K562 (cell line): ENCODE results near the gene SOAT2. TPM values are rescaled to one million over a fixed set of nuclear protein-coding genes. Genes with fewer than 3 reads are reported as not detected.

Experiments used
- HMG20B ChIP-seq: fragments of 250-450 bp; sonication (Bioruptor Pico); IDR thresholded peaks from 2 replicates; pipeline ENCODE4 v1.5.0; 2021; ENCODE audit warnings: mild to moderate bottlenecking
- KLF13 ChIP-seq: fragments of 450-650 bp; IDR thresholded peaks from 2 replicates; pipeline ENCODE4 v1.6.1; 2016; ENCODE audit warnings: missing genetic modification characterization, low read depth, mild to moderate bottlenecking, missing compliant biosample characterization, moderate library complexity, borderline replicate concordance
- MEF2A ChIP-seq: IDR thresholded peaks from 2 replicates; pipeline ENCODE4 v1.6.1; 2011; ENCODE audit warnings: low read depth, mild to moderate bottlenecking, low read length, moderate library complexity; ENCODE audit not compliant: control insufficient read depth
- NR4A1 ChIP-seq, 2 experiments: fragments of 250-450 bp in 1 of 2; fragments of 450-650 bp in 1 of 2; sonication (Bioruptor Pico) in 1 of 2; IDR thresholded peaks; 2 replicates each; pipeline versions ENCODE4 v1.4.0 to v1.6.1; 2016 to 2020; ENCODE audit warnings: mild to moderate bottlenecking in 2 of 2, missing compliant biosample characterization in 1 of 2, missing genetic modification characterization in 1 of 2, moderate library complexity in 1 of 2
- POLR2AphosphoS2 ChIP-seq: IDR thresholded peaks from 2 replicates; pipeline ENCODE4 v1.6.1; 2012; ENCODE audit warnings: low read length, improper control_type of control experiment
- SIN3B ChIP-seq: fragments of 450-650 bp; IDR thresholded peaks from 2 replicates; pipeline ENCODE4 v1.6.1; 2017; ENCODE audit warnings: low read depth, mild to moderate bottlenecking, moderate library complexity
- SIX5 ChIP-seq, 2 experiments: IDR thresholded peaks; 2 replicates each; pipeline ENCODE4 v1.6.1; 2011; ENCODE audit warnings: low read length in 2 of 2, borderline replicate concordance in 1 of 2, low read depth in 1 of 2, mild to moderate bottlenecking in 1 of 2, moderate library complexity in 1 of 2; ENCODE audit not compliant: insufficient read depth in 1 of 2
- SNRNP70 ChIP-seq: fragments of 200-400 bp; formaldehyde crosslinking; optimal IDR thresholded peaks from 2 replicates; pipeline ENCODE3; 2017; ENCODE audit warnings: low read depth, low read length
- TCF3 ChIP-seq: sonication (generic); formaldehyde crosslinking; IDR thresholded peaks from 2 replicates; pipeline ENCODE4 v1.4.0; 2020; ENCODE audit warnings: mild to moderate bottlenecking, missing genetic modification reagents
- ZNF23 ChIP-seq: fragments of 250-450 bp; sonication (Bioruptor Pico); IDR thresholded peaks from 2 replicates; pipeline ENCODE4 v1.4.0; 2020; ENCODE audit warnings: mild to moderate bottlenecking
- ZNF239 ChIP-seq: fragments of 250-450 bp; sonication (Bioruptor Pico); IDR thresholded peaks from 2 replicates; pipeline ENCODE4 v1.4.0; 2020; ENCODE audit warnings: mild to moderate bottlenecking
- polyA plus RNA-seq, 8 experiments: library from polyadenylated mRNA; depleted of rRNA in 4 of 8; stranded (reverse) in 5 of 8; unstranded in 3 of 8; fragments of >200 nt; fragmentation: Nextera tagmentation in 2 of 8; fragmentation: Illumina TruSeq in 1 of 8; extraction: Ambion mirVana in 2 of 8; extraction: Trizol in 1 of 8; gene quantifications; 2 replicates each; pipeline versions ENCODE4 v1.2.1 to v1.2.3, GENCODE V29; 2011 to 2014; ENCODE audit warnings: inconsistent platforms in 1 of 8, missing spikeins in 1 of 8
- total RNA-seq, 7 experiments: library from RNA; depleted of rRNA in 6 of 7; stranded (reverse); fragments of >200 nt in 6 of 7; fragmentation: Illumina TruSeq in 2 of 7; extraction: Trizol in 2 of 7; gene quantifications; 2 replicates each; pipeline versions ENCODE4 v1.2.1 to v1.2.3, GENCODE V29; 2011 to 2021; ENCODE audit warnings: low replicate concordance in 1 of 7
- TF ChIP-seq, protein P1 (sequence below), 2 experiments: fragments of 450-650 bp; IDR thresholded peaks; 2 replicates each; pipeline ENCODE4 v1.6.1; 2016
- TF ChIP-seq, protein P2 (sequence below): fragments of 250-450 bp; sonication (Bioruptor Pico); IDR thresholded peaks from 2 replicates; pipeline ENCODE4 v1.4.0; 2020
- TF ChIP-seq, protein P3 (sequence below): fragments of 450-650 bp; IDR thresholded peaks from 2 replicates; pipeline ENCODE4 v1.6.1; 2017; ENCODE audit warnings: antibody characterized with exemption, mild to moderate bottlenecking

Gene SOAT2
- total and polyA plus RNA-seq, 9 of the 15 experiments (the other 6 are each of a cell fraction or from before 2014, with no cell fraction given), result 0.04 TPM; not detected in 8

DNA sequence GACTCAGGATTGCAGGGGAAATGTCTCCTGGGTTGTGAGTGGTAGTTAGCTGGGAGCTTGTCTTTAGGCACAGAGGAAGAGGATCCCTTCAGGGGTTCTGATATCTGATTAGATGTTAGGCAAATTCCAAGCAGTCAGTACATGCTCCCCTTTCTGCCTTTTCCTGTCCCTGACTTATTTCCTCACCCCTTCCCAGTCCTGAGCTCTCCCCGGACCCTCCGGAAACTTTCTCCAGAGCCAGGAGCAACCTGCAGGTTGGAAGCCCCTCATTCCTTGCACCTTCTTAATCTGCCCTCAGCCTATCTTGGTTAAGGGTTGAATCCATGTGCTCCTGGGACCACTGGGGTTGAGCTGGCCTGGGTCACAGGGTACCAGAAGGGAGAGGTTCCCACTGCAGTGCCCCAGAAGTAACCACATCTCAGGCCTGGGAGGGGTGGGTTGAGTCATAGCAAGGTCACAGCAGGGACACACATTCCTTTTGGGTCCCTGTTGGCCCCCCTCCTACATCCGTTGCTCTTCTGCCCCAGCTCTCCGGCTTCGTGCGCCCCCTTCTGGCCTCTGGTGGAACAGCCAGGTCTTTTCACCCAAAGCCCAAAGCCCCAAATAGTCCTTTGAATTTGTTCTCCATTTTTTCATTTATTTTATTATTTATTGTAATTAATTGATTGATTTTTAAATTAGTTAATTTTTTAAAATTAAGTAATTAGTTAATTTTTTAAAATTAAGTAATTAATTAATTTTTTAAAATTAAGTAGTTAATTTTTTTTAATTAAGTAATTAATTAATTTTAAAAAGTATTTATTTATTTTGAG, 4.0 kb upstream of the SOAT2 start (continued):
- TF ChIP-seq KLF13 (tag), result no peak
- TF ChIP-seq SNRNP70, result no peak
- no peak for TF ChIP-seq POLR2AphosphoS2
- no peak for TF ChIP-seq HMG20B
- no peak for TF ChIP-seq MEF2A
- TF ChIP-seq SIX5 (IDR thresholded peaks at IDR 0.05; ENCODE audit: borderline replicate concordance in 1 of 2, insufficient read depth in 1 of 2, low read depth in 1 of 2, low read length in 2 of 2), result no peak
- TF ChIP-seq TCF3 (CRISPR knock-in tag), result no peak
- TF ChIP-seq, protein P1, sequence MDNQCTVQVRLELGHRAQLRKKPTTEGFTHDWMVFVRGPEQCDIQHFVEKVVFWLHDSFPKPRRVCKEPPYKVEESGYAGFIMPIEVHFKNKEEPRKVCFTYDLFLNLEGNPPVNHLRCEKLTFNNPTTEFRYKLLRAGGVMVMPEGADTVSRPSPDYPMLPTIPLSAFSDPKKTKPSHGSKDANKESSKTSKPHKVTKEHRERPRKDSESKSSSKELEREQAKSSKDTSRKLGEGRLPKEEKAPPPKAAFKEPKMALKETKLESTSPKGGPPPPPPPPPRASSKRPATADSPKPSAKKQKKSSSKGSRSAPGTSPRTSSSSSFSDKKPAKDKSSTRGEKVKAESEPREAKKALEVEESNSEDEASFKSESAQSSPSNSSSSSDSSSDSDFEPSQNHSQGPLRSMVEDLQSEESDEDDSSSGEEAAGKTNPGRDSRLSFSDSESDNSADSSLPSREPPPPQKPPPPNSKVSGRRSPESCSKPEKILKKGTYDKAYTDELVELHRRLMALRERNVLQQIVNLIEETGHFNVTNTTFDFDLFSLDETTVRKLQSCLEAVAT (IDR thresholded peaks at IDR 0.05), result no peak
- no peak for TF ChIP-seq ZNF239 (CRISPR knock-in tag)
- no peak for TF ChIP-seq ZNF23 (CRISPR knock-in tag)
- TF ChIP-seq, protein P2, sequence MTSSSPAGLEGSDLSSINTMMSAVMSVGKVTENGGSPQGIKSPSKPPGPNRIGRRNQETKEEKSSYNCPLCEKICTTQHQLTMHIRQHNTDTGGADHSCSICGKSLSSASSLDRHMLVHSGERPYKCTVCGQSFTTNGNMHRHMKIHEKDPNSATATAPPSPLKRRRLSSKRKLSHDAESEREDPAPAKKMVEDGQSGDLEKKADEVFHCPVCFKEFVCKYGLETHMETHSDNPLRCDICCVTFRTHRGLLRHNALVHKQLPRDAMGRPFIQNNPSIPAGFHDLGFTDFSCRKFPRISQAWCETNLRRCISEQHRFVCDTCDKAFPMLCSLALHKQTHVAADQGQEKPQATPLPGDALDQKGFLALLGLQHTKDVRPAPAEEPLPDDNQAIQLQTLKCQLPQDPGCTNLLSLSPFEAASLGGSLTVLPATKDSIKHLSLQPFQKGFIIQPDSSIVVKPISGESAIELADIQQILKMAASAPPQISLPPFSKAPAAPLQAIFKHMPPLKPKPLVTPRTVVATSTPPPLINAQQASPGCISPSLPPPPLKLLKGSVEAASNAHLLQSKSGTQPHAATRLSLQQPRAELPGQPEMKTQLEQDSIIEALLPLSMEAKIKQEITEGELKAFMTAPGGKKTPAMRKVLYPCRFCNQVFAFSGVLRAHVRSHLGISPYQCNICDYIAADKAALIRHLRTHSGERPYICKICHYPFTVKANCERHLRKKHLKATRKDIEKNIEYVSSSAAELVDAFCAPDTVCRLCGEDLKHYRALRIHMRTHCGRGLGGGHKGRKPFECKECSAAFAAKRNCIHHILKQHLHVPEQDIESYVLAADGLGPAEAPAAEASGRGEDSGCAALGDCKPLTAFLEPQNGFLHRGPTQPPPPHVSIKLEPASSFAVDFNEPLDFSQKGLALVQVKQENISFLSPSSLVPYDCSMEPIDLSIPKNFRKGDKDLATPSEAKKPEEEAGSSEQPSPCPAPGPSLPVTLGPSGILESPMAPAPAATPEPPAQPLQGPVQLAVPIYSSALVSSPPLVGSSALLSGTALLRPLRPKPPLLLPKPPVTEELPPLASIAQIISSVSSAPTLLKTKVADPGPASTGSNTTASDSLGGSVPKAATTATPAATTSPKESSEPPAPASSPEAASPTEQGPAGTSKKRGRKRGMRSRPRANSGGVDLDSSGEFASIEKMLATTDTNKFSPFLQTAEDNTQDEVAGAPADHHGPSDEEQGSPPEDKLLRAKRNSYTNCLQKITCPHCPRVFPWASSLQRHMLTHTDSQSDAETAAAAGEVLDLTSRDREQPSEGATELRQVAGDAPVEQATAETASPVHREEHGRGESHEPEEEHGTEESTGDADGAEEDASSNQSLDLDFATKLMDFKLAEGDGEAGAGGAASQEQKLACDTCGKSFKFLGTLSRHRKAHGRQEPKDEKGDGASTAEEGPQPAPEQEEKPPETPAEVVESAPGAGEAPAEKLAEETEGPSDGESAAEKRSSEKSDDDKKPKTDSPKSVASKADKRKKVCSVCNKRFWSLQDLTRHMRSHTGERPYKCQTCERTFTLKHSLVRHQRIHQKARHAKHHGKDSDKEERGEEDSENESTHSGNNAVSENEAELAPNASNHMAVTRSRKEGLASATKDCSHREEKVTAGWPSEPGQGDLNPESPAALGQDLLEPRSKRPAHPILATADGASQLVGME (CRISPR knock-in tag), result no peak
- TF ChIP-seq, protein P3, sequence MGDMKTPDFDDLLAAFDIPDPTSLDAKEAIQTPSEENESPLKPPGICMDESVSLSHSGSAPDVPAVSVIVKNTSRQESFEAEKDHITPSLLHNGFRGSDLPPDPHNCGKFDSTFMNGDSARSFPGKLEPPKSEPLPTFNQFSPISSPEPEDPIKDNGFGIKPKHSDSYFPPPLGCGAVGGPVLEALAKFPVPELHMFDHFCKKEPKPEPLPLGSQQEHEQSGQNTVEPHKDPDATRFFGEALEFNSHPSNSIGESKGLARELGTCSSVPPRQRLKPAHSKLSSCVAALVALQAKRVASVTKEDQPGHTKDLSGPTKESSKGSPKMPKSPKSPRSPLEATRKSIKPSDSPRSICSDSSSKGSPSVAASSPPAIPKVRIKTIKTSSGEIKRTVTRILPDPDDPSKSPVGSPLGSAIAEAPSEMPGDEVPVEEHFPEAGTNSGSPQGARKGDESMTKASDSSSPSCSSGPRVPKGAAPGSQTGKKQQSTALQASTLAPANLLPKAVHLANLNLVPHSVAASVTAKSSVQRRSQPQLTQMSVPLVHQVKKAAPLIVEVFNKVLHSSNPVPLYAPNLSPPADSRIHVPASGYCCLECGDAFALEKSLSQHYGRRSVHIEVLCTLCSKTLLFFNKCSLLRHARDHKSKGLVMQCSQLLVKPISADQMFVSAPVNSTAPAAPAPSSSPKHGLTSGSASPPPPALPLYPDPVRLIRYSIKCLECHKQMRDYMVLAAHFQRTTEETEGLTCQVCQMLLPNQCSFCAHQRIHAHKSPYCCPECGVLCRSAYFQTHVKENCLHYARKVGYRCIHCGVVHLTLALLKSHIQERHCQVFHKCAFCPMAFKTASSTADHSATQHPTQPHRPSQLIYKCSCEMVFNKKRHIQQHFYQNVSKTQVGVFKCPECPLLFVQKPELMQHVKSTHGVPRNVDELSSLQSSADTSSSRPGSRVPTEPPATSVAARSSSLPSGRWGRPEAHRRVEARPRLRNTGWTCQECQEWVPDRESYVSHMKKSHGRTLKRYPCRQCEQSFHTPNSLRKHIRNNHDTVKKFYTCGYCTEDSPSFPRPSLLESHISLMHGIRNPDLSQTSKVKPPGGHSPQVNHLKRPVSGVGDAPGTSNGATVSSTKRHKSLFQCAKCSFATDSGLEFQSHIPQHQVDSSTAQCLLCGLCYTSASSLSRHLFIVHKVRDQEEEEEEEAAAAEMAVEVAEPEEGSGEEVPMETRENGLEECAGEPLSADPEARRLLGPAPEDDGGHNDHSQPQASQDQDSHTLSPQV, result peak; percentile 59
- no peak for TF ChIP-seq SIN3B
- TF ChIP-seq NR4A1 (CRISPR knock-in tag; IDR thresholded peaks at IDR 0.05), result no peak
- no peak for TF ChIP-seq NR4A1 (tag; IDR thresholded peaks at IDR 0.05)
